GM18519 (cell line): ENCODE data around the gene SUPT5H.

Source experiments
- ATAC-seq: cut with Tn5 transposase; IDR thresholded peaks from one replicate; pipeline ENCODE4 v1.9.1; 2021; ENCODE audit warnings: mild to moderate bottlenecking, moderate library complexity; ENCODE audit not compliant: unreplicated experiment, low FRiP score

Gene SUPT5H

GRCh38 chr19:39515551-39516191 lies 70.3 kb downstream of the SUPT5H start:
- no peak for ATAC-seq

GRCh38 chr19:39516270-39516669 lies 70.9 kb downstream of the SUPT5H start:
- ATAC-seq, result no peak

- no peak for ATAC-seq
Observed at GRCh38 chr19:39517432-39517831, 72.0 kb downstream of the SUPT5H start.

GRCh38 chr19:39518458-39518857 lies 73.1 kb downstream of the SUPT5H start:
- ATAC-seq, result no peak

- no peak for ATAC-seq
Observed at GRCh38 chr19:39518975-39519374, 73.6 kb downstream of the SUPT5H start.

GRCh38 chr19:39520541-39521484 lies 75.4 kb downstream of the SUPT5H start:
- ATAC-seq, result no peak

- no peak for ATAC-seq
Observed at GRCh38 chr19:39524495-39524894, 79.1 kb downstream of the SUPT5H start.

GRCh38 chr19:39525205-39525604 lies 79.8 kb downstream of the SUPT5H start:
- ATAC-seq, result no peak
